ENCODE measurements around the gene NAA25.
"Not testable (repeated sequence)": the region's sequence is repeated elsewhere in the genome, so short reads cannot be mapped to it uniquely, and the experiment has no call there.

NAA25 gene

GRCh38 chr12:112066566-112066965 is 42.0 kb downstream of the NAA25 start:
- no peak for TF ChIP-seq POLR2A (IDR thresholded peaks at IDR 0.05; ENCODE audit: low read depth, low read length)
- FAIRE-seq (no peak), DNase-seq (ENCODE audit: insufficient read length, low spot score) (no peak)

- no peak for DNase-seq (ENCODE audit: insufficient read length, low spot score)
- no peak for FAIRE-seq
- TF ChIP-seq TAF1 (IDR thresholded peaks at IDR 0.05; ENCODE audit: low read depth, low read length) (no peak), POU2F2 (IDR thresholded peaks at IDR 0.05; ENCODE audit: low read depth, low read length) (no peak), POLR2A (IDR thresholded peaks at IDR 0.05; ENCODE audit: low read depth, low read length) (no peak), POLR2AphosphoS5 (IDR thresholded peaks at IDR 0.05; ENCODE audit: low read depth, low read length) (no peak), SPI1 (IDR thresholded peaks at IDR 0.05; ENCODE audit: low read depth, low read length) (no peak)
Observed at GRCh38 chr12:112063273-112063672, 45.3 kb downstream of the NAA25 start.

- no peak for DNase-seq (ENCODE audit: insufficient read length, low spot score)
- FAIRE-seq = no peak
- TF ChIP-seq PAX5 (IDR thresholded peaks at IDR 0.05; ENCODE audit: insufficient read depth, low read length, severe bottlenecking) = no peak
Observed at GRCh38 chr12:112061137-112061536, 47.4 kb downstream of the NAA25 start.

GRCh38 chr12:112049351-112049750 is 59.2 kb downstream of the NAA25 start:
- TF ChIP-seq POLR2A (IDR thresholded peaks at IDR 0.05; ENCODE audit: low read depth, low read length) (no peak), SPI1 (IDR thresholded peaks at IDR 0.05; ENCODE audit: low read depth, low read length) (no peak), POU2F2 (IDR thresholded peaks at IDR 0.05; ENCODE audit: low read depth, low read length) (no peak), TAF1 (IDR thresholded peaks at IDR 0.05; ENCODE audit: low read depth, low read length) (no peak), POLR2AphosphoS5 (IDR thresholded peaks at IDR 0.05; ENCODE audit: low read depth, low read length) (no peak), PAX5 (IDR thresholded peaks at IDR 0.05; ENCODE audit: insufficient read depth, low read length, severe bottlenecking) (no peak)
- DNase-seq (ENCODE audit: insufficient read length, low spot score) = no peak
- FAIRE-seq = no peak

GRCh38 chr12:112046003-112046402 is 62.6 kb downstream of the NAA25 start:
- DNase-seq (ENCODE audit: insufficient read length, low spot score) = no peak
- TF ChIP-seq POLR2AphosphoS5 (IDR thresholded peaks at IDR 0.05; ENCODE audit: low read depth, low read length) (no peak), POLR2A (IDR thresholded peaks at IDR 0.05; ENCODE audit: low read depth, low read length) (no peak), TAF1 (IDR thresholded peaks at IDR 0.05; ENCODE audit: low read depth, low read length) (no peak), SPI1 (IDR thresholded peaks at IDR 0.05; ENCODE audit: low read depth, low read length) (no peak)
- FAIRE-seq = peak; percentile 38

GRCh38 chr12:112036614-112037013 is 72.0 kb downstream of the NAA25 start:
- DNase-seq (ENCODE audit: insufficient read length, low spot score); FAIRE-seq: not testable (repeated sequence)

- TF ChIP-seq POLR2AphosphoS5 (IDR thresholded peaks at IDR 0.05; ENCODE audit: low read depth, low read length) = no peak
- TF ChIP-seq TAF1 (IDR thresholded peaks at IDR 0.05; ENCODE audit: low read depth, low read length) = no peak
- TF ChIP-seq SPI1 (IDR thresholded peaks at IDR 0.05; ENCODE audit: low read depth, low read length) = no peak
- no peak for TF ChIP-seq POU2F2 (IDR thresholded peaks at IDR 0.05; ENCODE audit: low read depth, low read length)
- TF ChIP-seq PAX5 (IDR thresholded peaks at IDR 0.05; ENCODE audit: insufficient read depth, low read length, severe bottlenecking) = no peak
- no peak for TF ChIP-seq POLR2A (IDR thresholded peaks at IDR 0.05; ENCODE audit: low read depth, low read length)
- FAIRE-seq (no peak), DNase-seq (ENCODE audit: insufficient read length, low spot score) (no peak)
Observed at GRCh38 chr12:112035219-112035785, 73.3 kb downstream of the NAA25 start.

GRCh38 chr12:112032292-112032691 is 76.3 kb downstream of the NAA25 start:
- FAIRE-seq (no peak), DNase-seq (ENCODE audit: insufficient read length, low spot score) (no peak)
- TF ChIP-seq POLR2AphosphoS5 (IDR thresholded peaks at IDR 0.05; ENCODE audit: low read depth, low read length) (no peak), POLR2A (IDR thresholded peaks at IDR 0.05; ENCODE audit: low read depth, low read length) (no peak), POU2F2 (IDR thresholded peaks at IDR 0.05; ENCODE audit: low read depth, low read length) (no peak), PAX5 (IDR thresholded peaks at IDR 0.05; ENCODE audit: insufficient read depth, low read length, severe bottlenecking) (no peak), TAF1 (IDR thresholded peaks at IDR 0.05; ENCODE audit: low read depth, low read length) (no peak), SPI1 (IDR thresholded peaks at IDR 0.05; ENCODE audit: low read depth, low read length) (no peak)

- DNase-seq (ENCODE audit: insufficient read length, low spot score) = no peak
- TF ChIP-seq PAX5 (IDR thresholded peaks at IDR 0.05; ENCODE audit: insufficient read depth, low read length, severe bottlenecking) (no peak), TAF1 (IDR thresholded peaks at IDR 0.05; ENCODE audit: low read depth, low read length) (no peak), POLR2AphosphoS5 (IDR thresholded peaks at IDR 0.05; ENCODE audit: low read depth, low read length) (no peak), POU2F2 (IDR thresholded peaks at IDR 0.05; ENCODE audit: low read depth, low read length) (no peak), SPI1 (IDR thresholded peaks at IDR 0.05; ENCODE audit: low read depth, low read length) (no peak), POLR2A (IDR thresholded peaks at IDR 0.05; ENCODE audit: low read depth, low read length) (no peak)
- FAIRE-seq = no peak
Observed at GRCh38 chr12:112031472-112031871, 77.1 kb downstream of the NAA25 start.

GRCh38 chr12:112029301-112029700 is 79.3 kb downstream of the NAA25 start:
- no peak for FAIRE-seq
- DNase-seq (ENCODE audit: insufficient read length, low spot score) = no peak

GRCh38 chr12:112025808-112026375 is 82.7 kb downstream of the NAA25 start:
- TF ChIP-seq POU2F2 (IDR thresholded peaks at IDR 0.05; ENCODE audit: low read depth, low read length) (peak; percentile 28; the same call in 1 of the 2 replicates), POLR2AphosphoS5 (IDR thresholded peaks at IDR 0.05; ENCODE audit: low read depth, low read length) (peak; percentile 51; the same call in 1 of the 2 replicates), SPI1 (IDR thresholded peaks at IDR 0.05; ENCODE audit: low read depth, low read length) (no peak)
- FAIRE-seq = peak; percentile 72
- no peak for DNase-seq (ENCODE audit: insufficient read length, low spot score)

More at GRCh38 chr12:112029301-112029700, 79.3 kb downstream of the NAA25 start:
- TF ChIP-seq POU2F2 (IDR thresholded peaks at IDR 0.05; ENCODE audit: low read depth, low read length) (no peak), POLR2AphosphoS5 (IDR thresholded peaks at IDR 0.05; ENCODE audit: low read depth, low read length) (no peak)

Data from GM12891 (cell line).